Fibroblast of gingiva (primary cell): ENCODE data around the gene AP1G2.
"Not testable (repeated sequence)": the region's sequence is repeated elsewhere in the genome, so short reads cannot be mapped to it uniquely, and the experiment has no call there.

ENCODE experiments used
- DNase-seq: peaks from one replicate; pipeline ENCODE4 v3.0.0-alpha.2; 2011; ENCODE audit warnings: low read depth

Gene AP1G2

GRCh38 chr14:23567186-23568020, at the start of gene AP1G2:
AP1G2 (minus strand) TSS chr14:23567791; CDS start chr14:23567314, 477 bp downstream.
- peak; percentile 60 for DNase-seq

GRCh38 chr14:23615856-23616255, 48.3 kb upstream of the AP1G2 start:
- no peak for DNase-seq

GRCh38 chr14:23614395-23614828, 46.8 kb upstream of the AP1G2 start:
- DNase-seq = no peak

- DNase-seq = no peak
Measured at GRCh38 chr14:23613242-23614070, 45.9 kb upstream of the AP1G2 start.

GRCh38 chr14:23612802-23613201, 45.2 kb upstream of the AP1G2 start:
- no peak for DNase-seq

- DNase-seq = no peak
Measured at GRCh38 chr14:23612354-23612732, 44.8 kb upstream of the AP1G2 start.

- DNase-seq = no peak
Measured at GRCh38 chr14:23610815-23611289, 43.3 kb upstream of the AP1G2 start.

GRCh38 chr14:23610090-23610814, 42.7 kb upstream of the AP1G2 start:
- no peak for DNase-seq

- not testable (repeated sequence) for DNase-seq
Measured at GRCh38 chr14:23609411-23610089, 42.0 kb upstream of the AP1G2 start.

- no peak for DNase-seq
Measured at GRCh38 chr14:23609001-23609400, 41.4 kb upstream of the AP1G2 start.

- DNase-seq = no peak
Measured at GRCh38 chr14:23608454-23608853, 40.9 kb upstream of the AP1G2 start.

- no peak for DNase-seq
Measured at GRCh38 chr14:23605931-23606585, 38.5 kb upstream of the AP1G2 start.

GRCh38 chr14:23604675-23605170, 37.1 kb upstream of the AP1G2 start:
- no peak for DNase-seq

- no peak for DNase-seq
Measured at GRCh38 chr14:23604148-23604547, 36.6 kb upstream of the AP1G2 start.

- no peak for DNase-seq
Measured at GRCh38 chr14:23603103-23603502, 35.5 kb upstream of the AP1G2 start.

- no peak for DNase-seq
Measured at GRCh38 chr14:23602181-23603095, 34.8 kb upstream of the AP1G2 start.

- DNase-seq = no peak
Measured at GRCh38 chr14:23601845-23602180, 34.2 kb upstream of the AP1G2 start.

- DNase-seq = no peak
Measured at GRCh38 chr14:23601424-23601823, 33.8 kb upstream of the AP1G2 start.

GRCh38 chr14:23600806-23601205, 33.2 kb upstream of the AP1G2 start:
- DNase-seq = no peak

GRCh38 chr14:23600322-23600707, 32.7 kb upstream of the AP1G2 start:
- no peak for DNase-seq
